BLaER1 (cell line): ENCODE data around the gene DNAH17.
A peak's percentile ranks its signal among the peaks of the same experiment; 100 is the strongest.

ENCODE experiments used
- H3K27ac ChIP-seq: shearing (Covaris generic); formaldehyde crosslinking; 2 replicates; pipeline ENCODE4 v1.8.1; 2022
- H3K27me3 ChIP-seq: shearing (Covaris generic); formaldehyde crosslinking; 2 replicates; pipeline ENCODE4 v1.8.1; 2022
- H3K36me3 ChIP-seq: shearing (Covaris generic); formaldehyde crosslinking; 2 replicates; pipeline ENCODE4 v1.8.1; 2022
- H3K4me1 ChIP-seq: shearing (Covaris generic); formaldehyde crosslinking; 2 replicates; pipeline ENCODE4 v1.8.1; 2022
- H3K4me2 ChIP-seq: shearing (Covaris generic); formaldehyde crosslinking; 2 replicates; pipeline ENCODE4 v1.8.1; 2022
- H3K4me3 ChIP-seq: shearing (Covaris generic); formaldehyde crosslinking; 2 replicates; pipeline ENCODE4 v1.8.1; 2022
- H3K9ac ChIP-seq: shearing (Covaris generic); formaldehyde crosslinking; 2 replicates; pipeline ENCODE4 v1.8.1; 2022
- H3K9me3 ChIP-seq: shearing (Covaris generic); formaldehyde crosslinking; 2 replicates; pipeline ENCODE4 v1.8.1; 2022
- H4K20me1 ChIP-seq: shearing (Covaris generic); formaldehyde crosslinking; 2 replicates; pipeline ENCODE4 v1.8.1; 2022
- Cebpa-rat ChIP-seq: shearing (Covaris generic); IDR thresholded peaks from 2 replicates; pipeline ENCODE4 v1.8.1; 2022

DNAH17 gene

DNA sequence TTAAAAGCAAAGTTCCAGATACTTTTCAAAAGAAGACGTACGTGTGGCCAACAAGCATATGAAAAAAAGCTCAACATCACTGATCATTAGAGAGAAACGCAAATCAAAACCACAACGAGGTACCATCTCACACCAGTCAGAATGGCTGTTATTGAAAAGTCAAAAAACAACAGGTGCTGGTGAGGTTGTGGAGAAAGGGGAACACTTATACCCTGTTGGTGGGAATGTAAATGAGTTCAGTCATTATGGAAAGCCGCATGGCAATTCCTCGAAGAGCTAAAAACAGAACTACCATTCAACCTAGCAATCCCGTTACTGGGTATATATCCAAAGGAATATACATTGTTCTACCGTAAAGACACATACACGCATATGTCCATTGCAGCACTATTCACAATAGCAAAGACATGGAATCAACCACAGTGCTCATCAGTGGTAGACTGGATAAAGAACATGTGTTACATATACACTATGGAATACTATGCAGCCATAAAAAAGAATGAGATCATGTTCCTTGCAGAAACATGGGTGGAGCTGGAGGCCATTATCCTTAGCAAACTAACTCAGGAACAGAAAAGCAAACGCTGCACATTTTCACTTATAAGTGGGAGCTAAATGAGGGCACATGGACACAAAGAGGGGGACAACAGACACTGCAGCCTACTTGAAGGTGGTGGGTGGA, 31.1 kb upstream of the DNAH17 start:
- Histone ChIP-seq H3K27me3 (no peaks in the 10 kb centered on the region), H3K36me3 (no peaks in the 10 kb centered on the region), H4K20me1 (no peaks in the 10 kb centered on the region), H3K27ac (no peak overlapping the region), H3K9me3 (peaks cover 10% of the 10 kb centered on the region), H3K4me3 (no peak overlapping the region), H3K4me1 (peaks cover 9% of the 10 kb centered on the region), H3K4me2 (no peak overlapping the region), H3K9ac (no peak overlapping the region)
- no peak for TF ChIP-seq Cebpa-rat

DNA sequence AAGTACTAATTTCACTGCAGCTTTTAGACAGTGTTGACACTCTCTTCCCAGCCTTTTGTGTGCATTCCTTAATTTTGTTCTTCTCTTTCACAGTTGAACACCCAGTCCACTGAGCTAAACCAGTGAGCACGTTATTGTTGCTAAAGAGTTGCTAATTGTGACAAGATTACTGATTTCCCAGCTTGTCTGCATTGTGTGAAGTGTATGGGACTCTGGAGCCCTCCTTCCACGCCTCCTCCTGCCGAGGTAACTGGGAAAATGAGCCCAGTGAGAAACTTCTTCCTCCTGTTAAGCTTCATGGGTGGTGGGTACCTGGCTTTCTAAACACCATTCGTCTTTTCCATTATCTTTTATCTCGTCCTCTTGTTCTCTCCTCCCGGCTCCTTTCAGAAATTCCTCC, 29.8 kb upstream of the DNAH17 start:
- no peak overlapping the region for H3K4me2 ChIP-seq
- no peaks in the 10 kb centered on the region for H3K36me3 ChIP-seq
- H3K9ac ChIP-seq = no peak overlapping the region
- H4K20me1 ChIP-seq = no peaks in the 10 kb centered on the region
- peaks cover 10% of the 10 kb centered on the region for H3K9me3 ChIP-seq
- peaks cover 6% of the 10 kb centered on the region for H3K4me1 ChIP-seq
- no peaks in the 10 kb centered on the region for H3K27me3 ChIP-seq
- no peak for TF ChIP-seq Cebpa-rat
- H3K27ac ChIP-seq = no peak overlapping the region
- H3K4me3 ChIP-seq = no peak overlapping the region

DNA sequence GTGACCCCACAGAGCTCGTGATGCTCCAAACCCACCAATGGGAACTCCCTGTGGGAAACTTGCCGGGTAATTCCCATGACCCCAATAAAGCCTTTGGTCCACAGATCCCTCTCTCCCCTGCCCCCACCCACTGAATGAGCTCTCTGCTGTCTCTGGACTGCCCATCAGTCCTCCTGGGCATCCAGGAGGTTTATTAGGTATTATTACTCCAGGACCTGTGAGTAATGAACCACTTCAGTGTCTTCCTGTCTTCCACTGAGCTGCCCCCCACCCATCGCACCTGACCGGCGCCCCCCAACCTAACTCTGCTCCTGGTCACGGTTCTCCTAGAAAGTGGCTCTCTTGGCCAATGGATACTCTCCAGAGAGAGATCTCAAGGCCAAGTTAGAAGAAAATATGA, 28.7 kb upstream of the DNAH17 start:
- H3K27me3 ChIP-seq = no peaks in the 10 kb centered on the region
- H3K4me2 ChIP-seq = no peak overlapping the region
- no peaks in the 10 kb centered on the region for H4K20me1 ChIP-seq
- H3K4me3 ChIP-seq = no peak overlapping the region
- TF ChIP-seq Cebpa-rat = no peak
- H3K9me3 ChIP-seq = peaks cover 10% of the 10 kb centered on the region
- H3K4me1 ChIP-seq = no peaks in the 10 kb centered on the region
- no peak overlapping the region for H3K9ac ChIP-seq
- H3K36me3 ChIP-seq = no peaks in the 10 kb centered on the region
- no peak overlapping the region for H3K27ac ChIP-seq

DNA sequence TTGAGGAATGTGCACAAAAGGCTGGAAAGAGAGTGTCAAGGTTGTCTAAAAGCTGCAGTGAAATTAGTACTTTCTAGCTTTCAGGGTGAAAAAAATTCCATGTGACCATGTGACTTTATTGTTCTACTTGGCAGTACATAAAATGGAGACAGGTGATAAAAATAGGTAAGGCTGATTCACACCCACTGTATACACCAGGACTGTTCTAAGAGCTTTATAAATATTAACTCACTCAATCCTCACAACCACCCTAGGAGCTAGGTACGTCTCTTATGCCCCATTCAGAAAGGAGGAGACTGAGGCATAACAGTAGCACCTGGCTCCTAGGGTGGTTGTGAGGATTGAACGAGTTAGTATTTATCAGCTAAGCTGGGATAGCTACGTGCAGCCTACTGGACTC, 28.2 kb upstream of the DNAH17 start:
- no peak for TF ChIP-seq Cebpa-rat
- H3K4me2 ChIP-seq = no peak overlapping the region

DNA sequence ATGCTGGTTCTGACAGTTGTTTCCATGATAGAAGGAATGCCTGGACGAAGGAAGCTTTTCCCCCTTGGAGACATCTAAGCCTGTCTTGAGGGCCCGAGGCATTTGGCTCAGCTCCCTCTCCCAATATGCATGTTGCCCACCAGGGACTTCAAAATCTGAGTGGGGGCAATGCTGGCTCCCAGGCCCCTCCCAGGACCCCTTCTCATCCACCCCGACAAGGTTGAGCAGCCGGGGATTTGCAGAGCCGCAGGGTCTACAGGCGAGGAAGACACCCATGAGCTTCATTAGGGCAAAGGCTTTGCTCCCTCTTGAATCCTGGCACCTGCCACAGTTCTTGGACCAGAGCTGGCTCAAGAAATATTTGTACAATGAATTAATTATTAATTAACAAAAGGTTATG, 25.1 kb upstream of the DNAH17 start:
- Histone ChIP-seq H3K9me3 (no peaks in the 10 kb centered on the region), H3K4me2 (no peak overlapping the region), H3K36me3 (no peaks in the 10 kb centered on the region), H3K9ac (no peak overlapping the region), H3K4me3 (no peak overlapping the region), H3K27me3 (no peaks in the 10 kb centered on the region), H4K20me1 (no peaks in the 10 kb centered on the region), H3K4me1 (peaks cover 30% of the 10 kb centered on the region), H3K27ac (no peak overlapping the region)
- no peak for TF ChIP-seq Cebpa-rat

More for the DNA sequence above, 28.2 kb upstream of the DNAH17 start:
- Histone ChIP-seq H4K20me1 (no peaks in the 10 kb centered on the region), H3K9me3 (peaks cover 10% of the 10 kb centered on the region), H3K27ac (no peak overlapping the region), H3K36me3 (no peaks in the 10 kb centered on the region), H3K4me3 (no peak overlapping the region), H3K27me3 (no peaks in the 10 kb centered on the region), H3K4me1 (no peaks in the 10 kb centered on the region), H3K9ac (no peak overlapping the region)

DNA sequence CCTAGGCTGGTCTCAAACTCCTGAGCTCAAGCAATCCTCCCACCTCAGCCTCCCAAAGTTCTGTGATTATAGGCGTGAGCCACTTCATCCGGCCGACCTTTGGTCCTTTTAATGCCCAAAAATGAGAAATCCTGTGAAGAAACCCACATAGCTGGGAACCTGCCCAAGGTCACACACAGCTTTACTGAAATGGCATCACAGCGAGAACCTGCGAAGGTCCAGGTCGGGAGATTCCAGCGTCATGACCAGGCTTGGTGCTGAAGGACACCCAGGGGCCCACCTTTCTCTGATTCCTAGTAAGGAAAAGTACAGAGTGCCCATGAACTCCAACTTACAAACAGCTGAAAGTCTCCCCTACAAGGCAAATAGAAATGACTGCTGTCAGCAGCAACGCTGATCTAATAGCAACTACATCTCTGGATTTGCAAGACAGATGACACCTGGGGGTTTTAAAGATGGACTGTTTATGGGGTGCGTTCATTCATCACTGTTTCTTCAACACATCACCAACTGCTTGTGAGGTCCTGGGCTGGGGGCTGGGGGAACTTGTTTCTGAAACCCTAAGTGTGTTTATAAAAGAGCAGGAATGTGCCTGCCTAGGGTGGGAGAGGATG, 24.5 kb upstream of the DNAH17 start:
- no peaks in the 10 kb centered on the region for H3K9me3 ChIP-seq
- no peaks in the 10 kb centered on the region for H3K36me3 ChIP-seq
- H3K4me3 ChIP-seq = no peak overlapping the region
- no peak overlapping the region for H3K27ac ChIP-seq
- no peak overlapping the region for H3K4me2 ChIP-seq
- H4K20me1 ChIP-seq = no peaks in the 10 kb centered on the region
- H3K4me1 ChIP-seq = peaks cover 35% of the 10 kb centered on the region
- H3K27me3 ChIP-seq = no peaks in the 10 kb centered on the region
- TF ChIP-seq Cebpa-rat = no peak
- no peak overlapping the region for H3K9ac ChIP-seq

DNA sequence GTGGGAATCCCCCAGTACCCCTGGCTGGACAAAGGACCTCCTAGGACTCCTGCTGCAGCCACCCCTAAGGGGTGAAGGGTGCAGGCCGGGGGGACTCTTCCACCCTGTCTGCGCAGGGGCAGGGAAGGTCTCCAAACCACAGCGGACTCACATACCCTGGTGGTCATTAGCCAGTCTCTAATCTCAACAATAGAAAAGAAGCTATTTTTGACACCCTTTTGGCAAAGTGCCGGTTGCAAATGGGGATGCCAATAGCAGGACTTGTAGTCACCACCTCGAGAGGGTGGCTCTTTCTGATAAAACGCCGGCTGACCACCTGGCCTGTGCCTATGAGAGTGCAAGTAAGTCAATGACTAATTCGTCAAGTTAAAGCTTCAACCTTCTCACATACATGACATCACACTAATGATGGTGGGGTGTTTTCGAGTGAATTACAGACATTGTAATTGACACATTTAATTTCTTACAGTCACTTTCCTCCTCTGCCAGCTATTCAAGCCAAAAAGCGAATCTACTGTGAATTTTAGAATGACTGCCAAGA, 23.1 kb upstream of the DNAH17 start:
- no peaks in the 10 kb centered on the region for H4K20me1 ChIP-seq
- H3K9me3 ChIP-seq = no peaks in the 10 kb centered on the region
- no peaks in the 10 kb centered on the region for H3K27me3 ChIP-seq
- peaks cover 50% of the 10 kb centered on the region for H3K4me1 ChIP-seq
- TF ChIP-seq Cebpa-rat = no peak
- no peak overlapping the region for H3K9ac ChIP-seq
- H3K4me2 ChIP-seq = no peak overlapping the region
- no peaks in the 10 kb centered on the region for H3K36me3 ChIP-seq
- no peak overlapping the region for H3K27ac ChIP-seq
- no peak overlapping the region for H3K4me3 ChIP-seq

DNA sequence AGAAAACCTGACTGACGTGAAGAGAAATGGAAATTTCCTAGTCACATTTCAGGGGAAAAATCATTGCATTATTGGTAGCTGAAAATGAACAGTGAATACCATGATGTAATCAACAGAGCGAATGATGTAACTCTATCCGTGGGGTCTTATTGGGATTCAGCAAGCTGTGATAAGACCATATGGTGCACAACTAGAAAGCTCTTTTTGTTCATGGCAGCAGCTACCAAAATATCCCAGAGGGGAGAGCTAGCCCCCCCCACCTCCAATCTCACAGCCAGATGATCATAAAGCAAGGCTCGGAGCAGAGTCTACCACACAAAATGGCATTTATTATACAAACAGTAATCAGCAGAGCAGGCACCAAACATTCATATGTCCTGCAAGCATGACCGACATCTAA, 22.2 kb upstream of the DNAH17 start:
- Histone ChIP-seq H3K9me3 (no peaks in the 10 kb centered on the region), H3K27me3 (no peaks in the 10 kb centered on the region), H3K4me3 (no peak overlapping the region), H3K4me1 (peaks cover 55% of the 10 kb centered on the region), H3K4me2 (peak overlapping the region; percentile 29), H3K27ac (no peak overlapping the region), H4K20me1 (no peaks in the 10 kb centered on the region), H3K9ac (no peak overlapping the region), H3K36me3 (no peaks in the 10 kb centered on the region)
- no peak; the same call in 1 of the 2 replicates for TF ChIP-seq Cebpa-rat

DNA sequence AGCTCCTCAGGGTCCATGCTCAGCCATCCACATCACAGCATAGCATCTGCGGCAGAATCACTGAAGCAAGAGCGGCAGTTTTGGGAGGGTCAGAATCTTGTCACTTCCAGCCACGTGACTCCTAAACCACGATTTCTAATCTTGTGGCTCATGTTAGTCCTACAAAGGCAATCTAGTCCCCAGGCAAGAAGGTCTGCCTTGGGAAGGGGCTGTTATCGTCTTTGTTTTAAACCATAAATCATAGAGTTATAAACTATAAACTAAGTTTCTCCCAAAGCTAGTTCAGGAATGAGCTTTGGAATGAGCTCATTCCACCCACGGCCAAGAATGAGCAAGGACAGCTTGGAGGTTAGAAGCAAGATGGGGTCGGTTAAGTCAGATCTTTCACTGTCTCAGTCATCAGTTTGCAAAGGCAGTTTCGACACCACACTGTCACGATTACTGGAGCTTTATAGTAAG, 20.8 kb upstream of the DNAH17 start:
- H3K4me1 ChIP-seq = peaks cover 69% of the 10 kb centered on the region
- peak overlapping the region; percentile 76 for H3K4me2 ChIP-seq
- no peak overlapping the region for H3K4me3 ChIP-seq
- H3K9me3 ChIP-seq = no peaks in the 10 kb centered on the region
- H4K20me1 ChIP-seq = no peaks in the 10 kb centered on the region
- no peak for TF ChIP-seq Cebpa-rat
- H3K27ac ChIP-seq = peak overlapping the region; percentile 77
- H3K36me3 ChIP-seq = no peaks in the 10 kb centered on the region
- no peak overlapping the region for H3K9ac ChIP-seq
- H3K27me3 ChIP-seq = no peaks in the 10 kb centered on the region
